ENCODE data around the gene PSMC4.

Gene PSMC4

GRCh38 chr19:39935364-39935661 is 35.7 kb upstream of the PSMC4 start:
- no peaks in the 10 kb centered on the region for H3K4me1 ChIP-seq (ENCODE audit: control insufficient read depth, insufficient read depth, low read length, poor library complexity, severe bottlenecking)
- 90 to 95% methylated on average over 2 to 5 of the region's 5 CpGs for WGBS, 2 experiments (ENCODE audit: insufficient coverage in 2 of 2)
- no peaks in the 10 kb centered on the region for H3K9me3 ChIP-seq (ENCODE audit: control insufficient read depth, low read length)
- H3K36me3 ChIP-seq (ENCODE audit: control insufficient read depth, insufficient read depth, low read length) = no peaks in the 10 kb centered on the region
- no peak overlapping the region for H3K27ac ChIP-seq (ENCODE audit: low read depth, low read length, severe bottlenecking)
- H3K4me3 ChIP-seq (ENCODE audit: extremely low read depth, insufficient read depth, low read length, poor library complexity, severe bottlenecking) = no peak overlapping the region

- H3K4me1 ChIP-seq (ENCODE audit: control insufficient read depth, insufficient read depth, low read length, poor library complexity, severe bottlenecking) = peaks cover 2% of the 10 kb centered on the region
- no CpG with 5 or more reads among the region's 3 CpGs for WGBS, 2 experiments (ENCODE audit: insufficient coverage in 2 of 2)
- no peak overlapping the region for H3K27ac ChIP-seq (ENCODE audit: low read depth, low read length, severe bottlenecking)
- no peak overlapping the region for H3K4me3 ChIP-seq (ENCODE audit: extremely low read depth, insufficient read depth, low read length, poor library complexity, severe bottlenecking)
- H3K9me3 ChIP-seq (ENCODE audit: control insufficient read depth, low read length) = no peaks in the 10 kb centered on the region
- H3K36me3 ChIP-seq (ENCODE audit: control insufficient read depth, insufficient read depth, low read length) = no peaks in the 10 kb centered on the region
Observed at GRCh38 chr19:39936020-39936419, 34.9 kb upstream of the PSMC4 start.

- H3K4me1 ChIP-seq (ENCODE audit: control insufficient read depth, insufficient read depth, low read length, poor library complexity, severe bottlenecking) = peaks cover 8% of the 10 kb centered on the region
- WGBS, 2 experiments (ENCODE audit: insufficient coverage in 2 of 2) = 93 to 95% methylated on average over 3 to 5 of the region's 6 CpGs
- no peaks in the 10 kb centered on the region for H3K36me3 ChIP-seq (ENCODE audit: control insufficient read depth, insufficient read depth, low read length)
- no peak overlapping the region for H3K27ac ChIP-seq (ENCODE audit: low read depth, low read length, severe bottlenecking)
- no peak overlapping the region for H3K4me3 ChIP-seq (ENCODE audit: extremely low read depth, insufficient read depth, low read length, poor library complexity, severe bottlenecking)
- H3K9me3 ChIP-seq (ENCODE audit: control insufficient read depth, low read length) = no peaks in the 10 kb centered on the region
Observed at GRCh38 chr19:39936622-39937021, 34.3 kb upstream of the PSMC4 start.

GRCh38 chr19:39937094-39937720 is 33.8 kb upstream of the PSMC4 start:
- Histone ChIP-seq H3K9me3 (ENCODE audit: control insufficient read depth, low read length) (no peaks in the 10 kb centered on the region), H3K4me3 (ENCODE audit: extremely low read depth, insufficient read depth, low read length, poor library complexity, severe bottlenecking) (no peak overlapping the region), H3K36me3 (ENCODE audit: control insufficient read depth, insufficient read depth, low read length) (no peaks in the 10 kb centered on the region), H3K27ac (ENCODE audit: low read depth, low read length, severe bottlenecking) (no peak overlapping the region), H3K4me1 (ENCODE audit: control insufficient read depth, insufficient read depth, low read length, poor library complexity, severe bottlenecking) (peaks cover 14% of the 10 kb centered on the region)
- WGBS, 2 experiments (ENCODE audit: insufficient coverage in 2 of 2) = 86 to 90% methylated on average over 3 to 4 of the region's 5 CpGs

- Histone ChIP-seq H3K4me1 (ENCODE audit: control insufficient read depth, insufficient read depth, low read length, poor library complexity, severe bottlenecking) (peaks cover 15% of the 10 kb centered on the region), H3K4me3 (ENCODE audit: extremely low read depth, insufficient read depth, low read length, poor library complexity, severe bottlenecking) (no peak overlapping the region)
Observed at GRCh38 chr19:39937787-39938186, 33.2 kb upstream of the PSMC4 start.

GRCh38 chr19:39939556-39939955 is 31.4 kb upstream of the PSMC4 start:
- H3K4me3 ChIP-seq (ENCODE audit: extremely low read depth, insufficient read depth, low read length, poor library complexity, severe bottlenecking) = no peak overlapping the region
- H3K9me3 ChIP-seq (ENCODE audit: control insufficient read depth, low read length) = no peaks in the 10 kb centered on the region
- peaks cover 15% of the 10 kb centered on the region for H3K4me1 ChIP-seq (ENCODE audit: control insufficient read depth, insufficient read depth, low read length, poor library complexity, severe bottlenecking)
- 72 to 89% methylated on average over 5 to 6 of the region's 6 CpGs for WGBS, 2 experiments (ENCODE audit: insufficient coverage in 2 of 2)
- H3K36me3 ChIP-seq (ENCODE audit: control insufficient read depth, insufficient read depth, low read length) = no peaks in the 10 kb centered on the region
- H3K27ac ChIP-seq (ENCODE audit: low read depth, low read length, severe bottlenecking) = no peak overlapping the region

More at GRCh38 chr19:39937787-39938186, 33.2 kb upstream of the PSMC4 start:
- Histone ChIP-seq H3K27ac (ENCODE audit: low read depth, low read length, severe bottlenecking) (no peak overlapping the region), H3K9me3 (ENCODE audit: control insufficient read depth, low read length) (no peaks in the 10 kb centered on the region), H3K36me3 (ENCODE audit: control insufficient read depth, insufficient read depth, low read length) (no peaks in the 10 kb centered on the region)
- WGBS, 2 experiments (ENCODE audit: insufficient coverage in 2 of 2) = 100% methylated on average over 1 to 2 of the region's 2 CpGs

- no CpG with 5 or more reads among the region's 1 CpG for WGBS, 2 experiments (ENCODE audit: insufficient coverage in 2 of 2)
- Histone ChIP-seq H3K27ac (ENCODE audit: low read depth, low read length, severe bottlenecking) (no peak overlapping the region), H3K36me3 (ENCODE audit: control insufficient read depth, insufficient read depth, low read length) (no peaks in the 10 kb centered on the region), H3K4me3 (ENCODE audit: extremely low read depth, insufficient read depth, low read length, poor library complexity, severe bottlenecking) (no peak overlapping the region), H3K9me3 (ENCODE audit: control insufficient read depth, low read length) (no peaks in the 10 kb centered on the region), H3K4me1 (ENCODE audit: control insufficient read depth, insufficient read depth, low read length, poor library complexity, severe bottlenecking) (peaks cover 15% of the 10 kb centered on the region)
Observed at GRCh38 chr19:39940221-39940833, 30.6 kb upstream of the PSMC4 start.

GRCh38 chr19:39941151-39941550 is 29.8 kb upstream of the PSMC4 start:
- 89% methylated on average over 6 of the region's 6 CpGs; no CpG with 5 or more reads in 1 of the 2 experiments for WGBS, 2 experiments (ENCODE audit: insufficient coverage in 2 of 2)
- Histone ChIP-seq H3K4me3 (ENCODE audit: extremely low read depth, insufficient read depth, low read length, poor library complexity, severe bottlenecking) (no peak overlapping the region), H3K4me1 (ENCODE audit: control insufficient read depth, insufficient read depth, low read length, poor library complexity, severe bottlenecking) (peaks cover 15% of the 10 kb centered on the region), H3K9me3 (ENCODE audit: control insufficient read depth, low read length) (no peaks in the 10 kb centered on the region), H3K27ac (ENCODE audit: low read depth, low read length, severe bottlenecking) (peak overlapping the region; percentile 55), H3K36me3 (ENCODE audit: control insufficient read depth, insufficient read depth, low read length) (no peaks in the 10 kb centered on the region)

- WGBS, 2 experiments (ENCODE audit: insufficient coverage in 2 of 2) = 37 to 75% methylated on average over 3 to 4 of the region's 5 CpGs
- peak overlapping the region; percentile 55 for H3K27ac ChIP-seq (ENCODE audit: low read depth, low read length, severe bottlenecking)
- H3K9me3 ChIP-seq (ENCODE audit: control insufficient read depth, low read length) = no peaks in the 10 kb centered on the region
- no peak overlapping the region for H3K4me3 ChIP-seq (ENCODE audit: extremely low read depth, insufficient read depth, low read length, poor library complexity, severe bottlenecking)
- no peaks in the 10 kb centered on the region for H3K36me3 ChIP-seq (ENCODE audit: control insufficient read depth, insufficient read depth, low read length)
- peaks cover 15% of the 10 kb centered on the region for H3K4me1 ChIP-seq (ENCODE audit: control insufficient read depth, insufficient read depth, low read length, poor library complexity, severe bottlenecking)
Observed at GRCh38 chr19:39941615-39942365, 29.2 kb upstream of the PSMC4 start.

GRCh38 chr19:39942366-39942730 is 28.6 kb upstream of the PSMC4 start:
- Histone ChIP-seq H3K36me3 (ENCODE audit: control insufficient read depth, insufficient read depth, low read length) (no peaks in the 10 kb centered on the region), H3K9me3 (ENCODE audit: control insufficient read depth, low read length) (no peaks in the 10 kb centered on the region), H3K27ac (ENCODE audit: low read depth, low read length, severe bottlenecking) (peak overlapping the region; percentile 53), H3K4me1 (ENCODE audit: control insufficient read depth, insufficient read depth, low read length, poor library complexity, severe bottlenecking) (peaks cover 15% of the 10 kb centered on the region), H3K4me3 (ENCODE audit: extremely low read depth, insufficient read depth, low read length, poor library complexity, severe bottlenecking) (no peak overlapping the region)
- 65 to 100% methylated on average over 1 to 2 of the region's 4 CpGs for WGBS, 2 experiments (ENCODE audit: insufficient coverage in 2 of 2)

- 90% methylated on average over 5 of the region's 7 CpGs; no CpG with 5 or more reads in 1 of the 2 experiments for WGBS, 2 experiments (ENCODE audit: insufficient coverage in 2 of 2)
- Histone ChIP-seq H3K36me3 (ENCODE audit: control insufficient read depth, insufficient read depth, low read length) (no peaks in the 10 kb centered on the region), H3K4me3 (ENCODE audit: extremely low read depth, insufficient read depth, low read length, poor library complexity, severe bottlenecking) (no peak overlapping the region), H3K4me1 (ENCODE audit: control insufficient read depth, insufficient read depth, low read length, poor library complexity, severe bottlenecking) (peaks cover 15% of the 10 kb centered on the region), H3K27ac (ENCODE audit: low read depth, low read length, severe bottlenecking) (no peak overlapping the region), H3K9me3 (ENCODE audit: control insufficient read depth, low read length) (no peaks in the 10 kb centered on the region)
Observed at GRCh38 chr19:39943586-39943985, 27.4 kb upstream of the PSMC4 start.
